ENCODE results near the gene RAD23B. TPM values are rescaled to one million over a fixed set of nuclear protein-coding genes. Genes with fewer than 3 reads are reported as not detected.

RAD23B gene
- total RNA-seq, 1 experiment from 2014 or later = 222 TPM

GRCh38 chr9:107280543-107280942, 2.5 kb upstream of the RAD23B start:
- no peak overlapping the region for H3K4me3 Mint-ChIP-seq (ENCODE audit: unreplicated experiment)
- H3K36me3 Mint-ChIP-seq (ENCODE audit: insufficient read depth, unreplicated experiment) = peaks cover 7% of the 10 kb centered on the region
- peak; percentile 68 for DNase-seq (ENCODE audit: unreplicated experiment)
- H3K4me1 Mint-ChIP-seq (ENCODE audit: insufficient read depth, unreplicated experiment) = peaks cover 23% of the 10 kb centered on the region
- H3K27ac Mint-ChIP-seq (ENCODE audit: low read depth, unreplicated experiment) = peak overlapping the region; percentile 14
- no peak for TF ChIP-seq CTCF (IDR thresholded peaks at IDR 0.05; ENCODE audit: unreplicated experiment)
- BruUV-seq (replicated peaks) = no TSS peak
- H3K27me3 Mint-ChIP-seq (ENCODE audit: insufficient read depth, unreplicated experiment) = no peaks in the 10 kb centered on the region
- H3K9me3 Mint-ChIP-seq (ENCODE audit: unreplicated experiment) = no peaks in the 10 kb centered on the region
- intact Hi-C loops (cut with micrococcal nuclease) = loop anchor here (5.0 kb wide), 2 partner anchors 38 to 57 kb away; no protein-coding TSS in a partner anchor
- ChIA-PET POLR2A (interaction anchor here (1.8 kb wide), 1 partner anchor 25 kb away, joined by 5 read pairs; no protein-coding TSS in a partner anchor), CTCF (interaction anchor here (1.7 kb wide), 1 partner anchor 41 kb away, joined by 6 read pairs; no protein-coding TSS in a partner anchor)

- CTCF ChIA-PET = interaction anchor here (0.5 to 1.7 kb wide), 5 partner anchors 11 to 117 kb away, joined by 3 to 6 read pairs (median 3); no protein-coding TSS in a partner anchor
- H3K27ac Mint-ChIP-seq (ENCODE audit: low read depth, unreplicated experiment) = no peak overlapping the region
Measured at GRCh38 chr9:107281184-107281583, 1.9 kb upstream of the RAD23B start.

DNA sequence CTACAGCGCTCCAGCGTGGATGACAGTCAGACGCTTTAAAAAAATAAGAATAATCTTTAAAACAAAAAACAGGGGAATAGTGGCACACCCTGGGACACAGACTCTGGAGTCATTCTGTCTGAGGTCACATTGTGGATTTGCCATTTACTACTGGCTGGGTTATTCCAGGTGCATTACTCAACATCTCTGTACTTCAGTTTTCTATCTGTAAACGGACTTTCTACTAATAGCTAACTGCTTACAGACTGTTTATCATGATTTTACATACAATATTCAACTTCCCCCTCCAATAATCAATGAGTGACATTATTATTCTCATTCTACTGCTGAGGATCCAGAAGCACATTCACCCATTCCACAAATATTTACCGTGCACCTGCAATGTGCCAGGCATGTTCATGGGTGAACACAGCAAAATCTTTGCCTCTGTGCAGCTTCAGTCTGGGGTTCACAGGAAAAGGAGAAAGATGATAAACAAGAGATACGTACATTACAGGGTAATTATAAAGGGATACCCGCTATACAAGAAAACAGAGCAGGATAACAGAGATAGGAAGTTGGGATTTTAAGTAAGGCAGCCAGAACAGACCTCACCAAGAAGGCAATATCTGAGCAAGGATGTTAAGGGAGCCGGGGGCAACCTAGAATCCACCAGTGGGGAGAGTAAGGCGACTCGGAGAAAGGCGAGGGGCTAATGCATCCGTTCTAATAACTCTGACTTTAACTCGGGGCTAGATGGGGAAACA, 984 bp upstream of the RAD23B start:
- TF ChIP-seq CTCF (IDR thresholded peaks at IDR 0.05; ENCODE audit: unreplicated experiment) = no peak
- intact Hi-C loops (cut with micrococcal nuclease) = loop anchor here (5.0 kb wide), 2 partner anchors 40 to 55 kb away; no protein-coding TSS in a partner anchor
- Mint-ChIP-seq H3K27me3 (ENCODE audit: insufficient read depth, unreplicated experiment) (no peaks in the 10 kb centered on the region), H3K9me3 (ENCODE audit: unreplicated experiment) (no peaks in the 10 kb centered on the region), H3K4me1 (ENCODE audit: insufficient read depth, unreplicated experiment) (peaks cover 28% of the 10 kb centered on the region), H3K4me3 (ENCODE audit: unreplicated experiment) (peak overlapping the region; percentile 88), H3K27ac (ENCODE audit: low read depth, unreplicated experiment) (peak overlapping the region; percentile 92), H3K36me3 (ENCODE audit: insufficient read depth, unreplicated experiment) (peaks cover 7% of the 10 kb centered on the region)
- POLR2A ChIA-PET = interaction anchor here (0.6 to 1.9 kb wide), 8 partner anchors 9 to 199 kb away, joined by 3 to 8 read pairs (median 4); no protein-coding TSS in a partner anchor
- TSS peak; percentile 63 for BruUV-seq (replicated peaks)
- CTCF ChIA-PET = interaction anchor here (0.6 to 1.7 kb wide), 8 partner anchors 8 to 1630 kb away, joined by 3 to 6 read pairs (median 3); no protein-coding TSS in a partner anchor
- DNase-seq (ENCODE audit: unreplicated experiment) = no peak

More at GRCh38 chr9:107281184-107281583, 1.9 kb upstream of the RAD23B start:
- POLR2A ChIA-PET = interaction anchor here (0.7 to 1.9 kb wide), 5 partner anchors 11 to 41 kb away, joined by 3 to 8 read pairs (median 4); no protein-coding TSS in a partner anchor
- DNase-seq (ENCODE audit: unreplicated experiment) = peak; percentile 57
- H3K4me1 Mint-ChIP-seq (ENCODE audit: insufficient read depth, unreplicated experiment) = peaks cover 26% of the 10 kb centered on the region
- BruUV-seq (replicated peaks) = no TSS peak
- peak overlapping the region; percentile 15 for H3K4me3 Mint-ChIP-seq (ENCODE audit: unreplicated experiment)
- H3K9me3 Mint-ChIP-seq (ENCODE audit: unreplicated experiment) = no peaks in the 10 kb centered on the region
- TF ChIP-seq CTCF (IDR thresholded peaks at IDR 0.05; ENCODE audit: unreplicated experiment) = no peak
- intact Hi-C loops (cut with micrococcal nuclease) = loop anchor here (5.0 kb wide), 2 partner anchors 39 to 56 kb away; no protein-coding TSS in a partner anchor
- no peaks in the 10 kb centered on the region for H3K27me3 Mint-ChIP-seq (ENCODE audit: insufficient read depth, unreplicated experiment)
- peaks cover 7% of the 10 kb centered on the region for H3K36me3 Mint-ChIP-seq (ENCODE audit: insufficient read depth, unreplicated experiment)

Measured in MCF 10A (cell line).